HFF-Myc (cell line): Measurements from ENCODE around the gene CELF2.

Experiments
- DNase-seq: peaks from one replicate; pipeline ENCODE4 v3.0.0-alpha.2; 2011; ENCODE audit warnings: low read depth; ENCODE audit errors: extremely low read depth
- H3K4me3 ChIP-seq: replicated peaks from 2 replicates; pipeline ENCODE4 v1.5.1; 2011; ENCODE audit warnings: low read depth, mild to moderate bottlenecking, control low read depth, low read length
- CTCF ChIP-seq: IDR thresholded peaks from 2 replicates; pipeline ENCODE4 v1.5.1; 2012; ENCODE audit warnings: mild to moderate bottlenecking, low read depth, low read length, control low read depth; ENCODE audit errors: missing control alignments

CELF2 gene

GRCh38 chr10:11302181-11302580 is 284.5 kb downstream of the CELF2 start:
- no peak overlapping the region for H3K4me3 ChIP-seq

GRCh38 chr10:11303361-11304170 is 285.9 kb downstream of the CELF2 start:
- H3K4me3 ChIP-seq: no peak overlapping the region
- TF ChIP-seq CTCF: no peak
- DNase-seq: no peak

More at GRCh38 chr10:11302181-11302580, 284.5 kb downstream of the CELF2 start:
- TF ChIP-seq CTCF: no peak
- no peak for DNase-seq

GRCh38 chr10:11304906-11305585 is 287.4 kb downstream of the CELF2 start:
- TF ChIP-seq CTCF: no peak
- H3K4me3 ChIP-seq: no peak overlapping the region
- no peak for DNase-seq

- H3K4me3 ChIP-seq: no peak overlapping the region
- TF ChIP-seq CTCF: no peak
- no peak for DNase-seq
Measured at GRCh38 chr10:11305825-11306593, 288.3 kb downstream of the CELF2 start.

- TF ChIP-seq CTCF: no peak
- no peak for DNase-seq
- H3K4me3 ChIP-seq: no peak overlapping the region
Measured at GRCh38 chr10:11307004-11307403, 289.3 kb downstream of the CELF2 start.

- no peak for TF ChIP-seq CTCF
- DNase-seq: no peak
Measured at GRCh38 chr10:11307937-11308336, 290.3 kb downstream of the CELF2 start.

More at GRCh38 chr10:11307937-11308336, 290.3 kb downstream of the CELF2 start:
- no peak overlapping the region for H3K4me3 ChIP-seq
